ENCODE data around the gene PRR23E. TPM values are rescaled to one million over a fixed set of nuclear protein-coding genes. Genes with fewer than 3 reads are reported as not detected.

PRR23E gene
- total and polyA plus RNA-seq, 2 donors (not counting 3 experiments of a cell fraction or from before 2014, with no cell fraction given) = not detected

DNA sequence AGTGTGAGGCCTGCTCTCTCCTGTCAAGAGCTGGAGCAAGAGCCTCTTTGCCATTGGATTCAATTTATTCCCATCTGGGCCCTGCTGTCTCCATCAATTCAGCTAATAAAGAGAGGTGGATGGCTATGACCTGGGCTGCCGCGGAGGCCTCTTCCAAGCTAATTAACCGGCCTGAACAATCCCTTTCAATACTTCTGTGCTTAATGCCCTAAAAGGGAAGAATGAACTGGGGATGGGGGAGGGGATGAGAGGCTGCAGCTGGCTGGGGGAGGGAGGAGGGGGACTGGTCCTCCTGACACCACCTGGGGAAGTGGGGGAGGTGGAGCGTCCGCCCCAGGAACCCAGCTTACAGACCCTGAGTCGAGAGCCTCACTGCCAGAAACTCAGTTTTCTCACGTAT lies 33.4 kb upstream of the PRR23E start:
- BruUV-seq (replicated peaks) = no TSS peak
- no peaks in the 10 kb centered on the region for H3K79me2 ChIP-seq (ENCODE audit: control insufficient read depth, insufficient read depth, low read length)
- intact Hi-C loops (cut with micrococcal nuclease) (no loop called here), dilution Hi-C loops (cut with MboI; ENCODE audit: extremely low pct_ligation_motif_present, low sequenced_read_pairs) (no loop called here)
- FAIRE-seq = no peak
- H3K4me1 ChIP-seq (ENCODE audit: control insufficient read depth, extremely low read depth, insufficient read depth, low read length) = no peaks in the 10 kb centered on the region
- no peak for DNase-seq (ENCODE audit: low read depth, low spot score)
- no peak overlapping the region for H3K4me3 ChIP-seq (replicated peaks in 1 of 3; ENCODE audit: insufficient read depth in 1 of 3, low read depth in 1 of 3, low read length in 3 of 3)
- ChIA-PET CTCF (no interaction called here), POLR2A (no interaction called here)
- H3K36me3 ChIP-seq (ENCODE audit: control insufficient read depth in 2 of 2, extremely low read depth in 1 of 2, insufficient read depth in 2 of 2, low read length in 2 of 2) = no peaks in the 10 kb centered on the region
- no peak overlapping the region for H3K4me2 ChIP-seq (ENCODE audit: insufficient read depth, low read length)
- no peak overlapping the region for H3K27ac ChIP-seq (ENCODE audit: insufficient read depth, low read depth, low read length)
- no peak overlapping the region for H3K9ac ChIP-seq (replicated peaks; ENCODE audit: extremely low read depth, insufficient read depth, low read length)
- no peaks in the 10 kb centered on the region for H4K20me1 ChIP-seq (replicated peaks; ENCODE audit: control insufficient read depth, extremely low read depth, insufficient read depth, low read length)
- H2AFZ ChIP-seq (ENCODE audit: low read depth, low read length) = no peak overlapping the region
- H3K9me1 ChIP-seq (replicated peaks; ENCODE audit: control insufficient read depth, extremely low read depth, insufficient read depth, low read length) = no peaks in the 10 kb centered on the region
- TF ChIP-seq MYC (IDR thresholded peaks at IDR 0.05; ENCODE audit: low read depth, low read length) = no peak
- TF ChIP-seq JUN (IDR thresholded peaks at IDR 0.05; ENCODE audit: borderline replicate concordance, insufficient read depth, insufficient read length, low read depth) = no peak
- no peak for TF ChIP-seq POLR2AphosphoS5 (IDR thresholded peaks at IDR 0.05; ENCODE audit: insufficient read depth, low read depth, low read length)
- TF ChIP-seq, protein P1, sequence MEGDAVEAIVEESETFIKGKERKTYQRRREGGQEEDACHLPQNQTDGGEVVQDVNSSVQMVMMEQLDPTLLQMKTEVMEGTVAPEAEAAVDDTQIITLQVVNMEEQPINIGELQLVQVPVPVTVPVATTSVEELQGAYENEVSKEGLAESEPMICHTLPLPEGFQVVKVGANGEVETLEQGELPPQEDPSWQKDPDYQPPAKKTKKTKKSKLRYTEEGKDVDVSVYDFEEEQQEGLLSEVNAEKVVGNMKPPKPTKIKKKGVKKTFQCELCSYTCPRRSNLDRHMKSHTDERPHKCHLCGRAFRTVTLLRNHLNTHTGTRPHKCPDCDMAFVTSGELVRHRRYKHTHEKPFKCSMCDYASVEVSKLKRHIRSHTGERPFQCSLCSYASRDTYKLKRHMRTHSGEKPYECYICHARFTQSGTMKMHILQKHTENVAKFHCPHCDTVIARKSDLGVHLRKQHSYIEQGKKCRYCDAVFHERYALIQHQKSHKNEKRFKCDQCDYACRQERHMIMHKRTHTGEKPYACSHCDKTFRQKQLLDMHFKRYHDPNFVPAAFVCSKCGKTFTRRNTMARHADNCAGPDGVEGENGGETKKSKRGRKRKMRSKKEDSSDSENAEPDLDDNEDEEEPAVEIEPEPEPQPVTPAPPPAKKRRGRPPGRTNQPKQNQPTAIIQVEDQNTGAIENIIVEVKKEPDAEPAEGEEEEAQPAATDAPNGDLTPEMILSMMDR (IDR thresholded peaks at IDR 0.05; ENCODE audit: extremely low read depth in 1 of 2, insufficient read depth in 1 of 2, low read depth in 1 of 2, low read length in 2 of 2) = no peak
- no peak for TF ChIP-seq FOS (IDR thresholded peaks at IDR 0.05; ENCODE audit: borderline replicate concordance, insufficient read depth, low read length)
- no peak for TF ChIP-seq POLR2A (IDR thresholded peaks at IDR 0.05; ENCODE audit: low read depth, low read length)
- no peak for TF ChIP-seq GATA2 (IDR thresholded peaks at IDR 0.05; ENCODE audit: insufficient read depth, insufficient read length, low read depth, low read length)
- TF ChIP-seq, protein P2, sequence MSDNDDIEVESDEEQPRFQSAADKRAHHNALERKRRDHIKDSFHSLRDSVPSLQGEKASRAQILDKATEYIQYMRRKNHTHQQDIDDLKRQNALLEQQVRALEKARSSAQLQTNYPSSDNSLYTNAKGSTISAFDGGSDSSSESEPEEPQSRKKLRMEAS (IDR thresholded peaks at IDR 0.05; ENCODE audit: insufficient read depth, insufficient read length) = no peak
- no peak for TF ChIP-seq EZH2 (IDR thresholded peaks at IDR 0.05; ENCODE audit: borderline replicate concordance, low read depth, low read length, severe bottlenecking)
- H3K9me3 ChIP-seq (replicated peaks; ENCODE audit: control insufficient read depth, insufficient read depth, low read length) = no peaks in the 10 kb centered on the region
- no peaks in the 10 kb centered on the region for H3K27me3 ChIP-seq (ENCODE audit: control insufficient read depth in 2 of 2, insufficient read depth in 2 of 2, low read length in 2 of 2)

Measured in endothelial cell of umbilical vein (primary cell).